PFSK-1 (cell line): ENCODE measurements around the gene NUP155.

ENCODE experiments used
- POLR2AphosphoS5 ChIP-seq: IDR thresholded peaks from 2 replicates; pipeline ENCODE4 v1.6.1; 2012; ENCODE audit warnings: low read depth, mild to moderate bottlenecking, control low read depth, low read length, moderate library complexity
- TAF1 ChIP-seq: IDR thresholded peaks from 2 replicates; pipeline ENCODE4 v1.6.1; 2012; ENCODE audit warnings: low read length, control low read depth, borderline replicate concordance; ENCODE audit not compliant: insufficient read depth
- TF ChIP-seq, protein P1 (sequence below), 2 experiments: IDR thresholded peaks; 2 replicates each; pipeline versions ENCODE4 v1.6.1 to v1.8.0; 2011 to 2012; ENCODE audit warnings: low read depth in 2 of 2, low read length in 2 of 2, control low read depth in 1 of 2, inconsistent platforms in 1 of 2, mild to moderate bottlenecking in 1 of 2, moderate library complexity in 1 of 2; ENCODE audit not compliant: insufficient read depth in 1 of 2

DNA sequence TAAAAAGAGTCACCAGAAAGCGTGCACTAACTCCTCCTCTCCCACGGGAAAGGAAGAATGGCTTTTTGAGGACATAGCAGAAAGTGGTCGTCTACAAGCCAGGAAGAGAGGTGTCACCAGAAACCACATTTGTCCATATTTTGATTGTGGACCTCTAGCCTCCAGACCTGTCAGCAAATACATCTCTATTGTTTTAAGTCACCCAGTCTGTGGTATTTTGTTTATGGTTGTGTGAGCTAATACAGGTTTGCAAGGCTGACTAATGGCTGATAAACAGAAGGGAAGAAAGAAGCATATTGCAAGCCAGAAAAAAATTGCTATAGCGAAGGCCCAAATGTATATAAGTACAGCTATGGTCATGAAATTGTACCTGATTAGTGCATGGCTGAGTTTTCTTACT lies 29.6 kb upstream of the NUP155 start:
- TF ChIP-seq POLR2AphosphoS5 (no peak), TAF1 (no peak)
- TF ChIP-seq, protein P1, sequence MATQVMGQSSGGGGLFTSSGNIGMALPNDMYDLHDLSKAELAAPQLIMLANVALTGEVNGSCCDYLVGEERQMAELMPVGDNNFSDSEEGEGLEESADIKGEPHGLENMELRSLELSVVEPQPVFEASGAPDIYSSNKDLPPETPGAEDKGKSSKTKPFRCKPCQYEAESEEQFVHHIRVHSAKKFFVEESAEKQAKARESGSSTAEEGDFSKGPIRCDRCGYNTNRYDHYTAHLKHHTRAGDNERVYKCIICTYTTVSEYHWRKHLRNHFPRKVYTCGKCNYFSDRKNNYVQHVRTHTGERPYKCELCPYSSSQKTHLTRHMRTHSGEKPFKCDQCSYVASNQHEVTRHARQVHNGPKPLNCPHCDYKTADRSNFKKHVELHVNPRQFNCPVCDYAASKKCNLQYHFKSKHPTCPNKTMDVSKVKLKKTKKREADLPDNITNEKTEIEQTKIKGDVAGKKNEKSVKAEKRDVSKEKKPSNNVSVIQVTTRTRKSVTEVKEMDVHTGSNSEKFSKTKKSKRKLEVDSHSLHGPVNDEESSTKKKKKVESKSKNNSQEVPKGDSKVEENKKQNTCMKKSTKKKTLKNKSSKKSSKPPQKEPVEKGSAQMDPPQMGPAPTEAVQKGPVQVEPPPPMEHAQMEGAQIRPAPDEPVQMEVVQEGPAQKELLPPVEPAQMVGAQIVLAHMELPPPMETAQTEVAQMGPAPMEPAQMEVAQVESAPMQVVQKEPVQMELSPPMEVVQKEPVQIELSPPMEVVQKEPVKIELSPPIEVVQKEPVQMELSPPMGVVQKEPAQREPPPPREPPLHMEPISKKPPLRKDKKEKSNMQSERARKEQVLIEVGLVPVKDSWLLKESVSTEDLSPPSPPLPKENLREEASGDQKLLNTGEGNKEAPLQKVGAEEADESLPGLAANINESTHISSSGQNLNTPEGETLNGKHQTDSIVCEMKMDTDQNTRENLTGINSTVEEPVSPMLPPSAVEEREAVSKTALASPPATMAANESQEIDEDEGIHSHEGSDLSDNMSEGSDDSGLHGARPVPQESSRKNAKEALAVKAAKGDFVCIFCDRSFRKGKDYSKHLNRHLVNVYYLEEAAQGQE (IDR thresholded peaks at IDR 0.05; ENCODE audit: insufficient read depth in 1 of 2, low read depth in 2 of 2, low read length in 2 of 2) = no peak
